H1 (cell line): ENCODE data around the gene DBH. TPM values are rescaled to one million over a fixed set of nuclear protein-coding genes. Genes with fewer than 3 reads are reported as not detected.

Experiments used
- CTCF ChIA-PET: fragments of 300-600 bp; sonication (Branson Sonifier 250); formaldehyde crosslinking; loops from one replicate; lab custom pipeline; 2021; ENCODE audit not compliant: partially characterized antibody; lab: Charles Lee
- POLR2A ChIA-PET: fragments of 300-600 bp; sonication (Branson Sonifier 250); formaldehyde crosslinking; loops from one replicate; lab custom pipeline; 2021; ENCODE audit warnings: inconsistent platforms; ENCODE audit not compliant: partially characterized antibody; lab: Charles Lee
- DNase-seq, 2 experiments: peaks; one replicate each; pipeline versions ENCODE4 v3.0.0 to v3.0.0-alpha.2; 2010 to 2022; ENCODE audit warnings: low spot score in 2 of 2, low read depth in 1 of 2, mixed read lengths in 1 of 2
- FAIRE-seq: peaks from 2 replicates; lab custom pipeline; 2011; peaks lifted over from hg19 to GRCh38; lab: Jason Lieb, UNC
- H2AFZ ChIP-seq: 2 replicates; pipeline ENCODE4 v1.8.1; 2012; ENCODE audit warnings: low read length, inconsistent platforms
- H2AK5ac ChIP-seq: 2 replicates; pipeline ENCODE4 v1.6.1; 2013; ENCODE audit warnings: low read depth, low read length
- H2BK120ac ChIP-seq: replicated peaks from 2 replicates; pipeline ENCODE3; 2013; ENCODE audit warnings: low read depth, low read length, inconsistent platforms
- H2BK12ac ChIP-seq: 2 replicates; pipeline ENCODE4 v1.6.1; 2013; ENCODE audit warnings: low read depth, low read length
- H2BK15ac ChIP-seq: 2 replicates; pipeline ENCODE4 v1.6.1; 2013; ENCODE audit warnings: low read length
- H2BK20ac ChIP-seq: 2 replicates; pipeline ENCODE4 v1.6.1; 2013; ENCODE audit warnings: low read length
- H2BK5ac ChIP-seq: 2 replicates; pipeline ENCODE4 v1.6.1; 2013; ENCODE audit warnings: low read depth, low read length
- H3K14ac ChIP-seq: 2 replicates; pipeline ENCODE4 v1.6.1; 2013; ENCODE audit warnings: inconsistent platforms; ENCODE audit not compliant: insufficient read length
- H3K18ac ChIP-seq: 2 replicates; pipeline ENCODE4 v1.6.1; 2013; ENCODE audit warnings: low read length; ENCODE audit errors: extremely low read depth
- H3K23ac ChIP-seq: 2 replicates; pipeline ENCODE4 v1.6.1; 2013; ENCODE audit warnings: inconsistent platforms; ENCODE audit not compliant: insufficient read length
- H3K23me2 ChIP-seq: 2 replicates; pipeline ENCODE4 v1.6.1; 2013; ENCODE audit warnings: low read depth, low read length
- H3K27ac ChIP-seq: 2 replicates; pipeline ENCODE4 v1.6.1; 2011; ENCODE audit warnings: low read depth, low read length, inconsistent platforms
- H3K27me3 ChIP-seq, 4 experiments: replicated peaks in 1 of 4; 1 replicate in 1 of 4; 2 replicates in 3 of 4; pipeline versions ENCODE4 v1.6.1 to v1.8.1; 2011 to 2013; ENCODE audit warnings: low read length in 3 of 4, mild to moderate bottlenecking in 3 of 4, inconsistent platforms in 2 of 4, mixed read lengths in 2 of 4, moderate library complexity in 1 of 4; ENCODE audit not compliant: control insufficient read depth in 3 of 4, insufficient read depth in 3 of 4; ENCODE audit errors: extremely low read depth in 1 of 4
- H3K36me3 ChIP-seq, 4 experiments: 2 replicates each; pipeline versions ENCODE4 v1.6.1 to v1.8.1; 2011 to 2013; ENCODE audit warnings: mild to moderate bottlenecking in 4 of 4, low read length in 3 of 4, moderate library complexity in 2 of 4, control low read depth in 1 of 4, inconsistent platforms in 1 of 4; ENCODE audit not compliant: insufficient read depth in 4 of 4, control insufficient read depth in 2 of 4
- H3K4ac ChIP-seq: replicated peaks from 2 replicates; pipeline ENCODE3; 2013; ENCODE audit warnings: low read length, low read depth, mixed read lengths, inconsistent platforms; ENCODE audit not compliant: insufficient read length
- H3K4me1 ChIP-seq, 4 experiments: replicated peaks in 1 of 4; 1 replicate in 1 of 4; 2 replicates in 3 of 4; pipeline versions ENCODE4 v1.6.1 to v1.8.1; 2011 to 2013; ENCODE audit warnings: low read length in 3 of 4, inconsistent platforms in 2 of 4, mixed read lengths in 1 of 4; ENCODE audit not compliant: insufficient read depth in 4 of 4, control insufficient read depth in 3 of 4
- H3K4me2 ChIP-seq, 2 experiments: 2 replicates each; pipeline versions ENCODE4 v1.6.1 to v1.8.1; 2011 to 2013; ENCODE audit warnings: low read depth in 2 of 2, low read length in 2 of 2, control low read depth in 1 of 2, inconsistent platforms in 1 of 2, mild to moderate bottlenecking in 1 of 2; ENCODE audit not compliant: insufficient read depth in 1 of 2
- H3K4me3 ChIP-seq, 4 experiments: fragments of 200-600, 300-600 bp in 1 of 4; sonication (generic), shearing (Covaris generic), sonication (Bioruptor Twin) in 1 of 4; 2 replicates each; pipeline versions ENCODE4 v1.5.1 to v1.8.1; 2011 to 2016; ENCODE audit warnings: low read length in 4 of 4, low read depth in 3 of 4, control low read depth in 2 of 4, inconsistent platforms in 2 of 4, mild to moderate bottlenecking in 2 of 4, mixed read lengths in 1 of 4, moderate library complexity in 1 of 4; ENCODE audit not compliant: insufficient read depth in 2 of 4; ENCODE audit errors: extremely low read depth in 1 of 4
- H3K56ac ChIP-seq: replicated peaks from 2 replicates; pipeline ENCODE3; 2013; ENCODE audit warnings: low read depth, mild to moderate bottlenecking, mixed read lengths, low read length, inconsistent platforms; ENCODE audit not compliant: insufficient read length
- H3K79me1 ChIP-seq: 2 replicates; pipeline ENCODE4 v1.6.1; 2013; ENCODE audit warnings: low read depth, low read length, control low read depth
- H3K79me2 ChIP-seq, 2 experiments: 2 replicates each; pipeline versions ENCODE4 v1.6.1 to v1.8.1; 2012 to 2013; ENCODE audit warnings: low read length in 2 of 2, mild to moderate bottlenecking in 2 of 2, inconsistent platforms in 1 of 2; ENCODE audit not compliant: insufficient read depth in 2 of 2, control insufficient read depth in 1 of 2
- H3K9ac ChIP-seq, 4 experiments: replicated peaks in 1 of 4; 1 replicate in 1 of 4; 2 replicates in 3 of 4; pipeline versions ENCODE4 v1.6.1 to v1.8.1; 2011 to 2013; ENCODE audit warnings: low read depth in 3 of 4, low read length in 3 of 4, control low read depth in 2 of 4, mild to moderate bottlenecking in 2 of 4, moderate library complexity in 2 of 4, inconsistent platforms in 1 of 4; ENCODE audit errors: extremely low read depth in 1 of 4
- H3K9me3 ChIP-seq, 2 experiments: 2 replicates each; pipeline versions ENCODE4 v1.6.1 to v1.8.1; 2012 to 2013; ENCODE audit warnings: mild to moderate bottlenecking in 2 of 2, moderate library complexity in 2 of 2, control low read depth in 1 of 2, inconsistent platforms in 1 of 2, low read depth in 1 of 2, low read length in 1 of 2, mixed read lengths in 1 of 2; ENCODE audit not compliant: insufficient read depth in 2 of 2
- H4K20me1 ChIP-seq, 2 experiments: replicated peaks in 1 of 2; 2 replicates each; pipeline versions ENCODE3 to v1.8.1; 2011 to 2013; ENCODE audit warnings: inconsistent platforms in 2 of 2, low read length in 2 of 2, mild to moderate bottlenecking in 1 of 2; ENCODE audit not compliant: insufficient read depth in 2 of 2, control insufficient read depth in 1 of 2
- H4K5ac ChIP-seq: 2 replicates; pipeline ENCODE4 v1.6.1; 2013; ENCODE audit warnings: low read length, low read depth, mixed read lengths, inconsistent platforms; ENCODE audit not compliant: insufficient read length
- H4K8ac ChIP-seq: 2 replicates; pipeline ENCODE4 v1.8.0; 2013; ENCODE audit warnings: mild to moderate bottlenecking, moderate library complexity, low read length, inconsistent platforms; ENCODE audit not compliant: insufficient read depth; ENCODE audit errors: extremely low read depth
- H4K91ac ChIP-seq: replicated peaks from 2 replicates; pipeline ENCODE3; 2013; ENCODE audit warnings: low read length, mixed read lengths, inconsistent platforms; ENCODE audit not compliant: insufficient read length
- BACH1 ChIP-seq: IDR thresholded peaks from 2 replicates; pipeline ENCODE4 v1.6.1; 2012; ENCODE audit warnings: low read length, improper control_type of control experiment
- CHD1 ChIP-seq: IDR thresholded peaks from 2 replicates; pipeline ENCODE4 v1.6.1; 2012; ENCODE audit warnings: low read depth, low read length, improper control_type of control experiment
- CHD2 ChIP-seq: IDR thresholded peaks from 2 replicates; pipeline ENCODE4 v1.6.1; 2012; ENCODE audit warnings: low read length, improper control_type of control experiment
- EZH2 ChIP-seq: fragments of 200-600 bp; sonication (generic); IDR thresholded peaks from 2 replicates; pipeline ENCODE4 v1.7.1; 2012; ENCODE audit warnings: low read depth, mild to moderate bottlenecking, moderate library complexity, low read length, inconsistent platforms; ENCODE audit not compliant: severe bottlenecking
- FOSL1 ChIP-seq: IDR thresholded peaks from 2 replicates; pipeline ENCODE4 v1.6.1; 2011; ENCODE audit warnings: mild to moderate bottlenecking, low read depth, low read length, moderate library complexity; ENCODE audit not compliant: insufficient read depth
- HDAC6 ChIP-seq: IDR thresholded peaks from one replicate; pipeline ENCODE4 v1.7.1; 2012; ENCODE audit warnings: low read depth, mild to moderate bottlenecking, inconsistent platforms, low read length, moderate library complexity
- JUND ChIP-seq: IDR thresholded peaks from 2 replicates; pipeline ENCODE4 v1.6.1; 2011; ENCODE audit warnings: mild to moderate bottlenecking, improper control_type of control experiment, low read length
- KDM1A ChIP-seq: fragments of 200-600, 300-600 bp; sonication (generic); IDR thresholded peaks from 2 replicates; pipeline ENCODE4 v1.7.1; 2016; ENCODE audit warnings: mild to moderate bottlenecking, low read length, borderline replicate concordance
- TBP ChIP-seq: IDR thresholded peaks from 2 replicates; pipeline ENCODE4 v1.6.1; 2011; ENCODE audit warnings: low read depth, low read length, improper control_type of control experiment
- ZNF274 ChIP-seq: IDR thresholded peaks from 2 replicates; pipeline ENCODE4 v1.7.0; 2012; ENCODE audit warnings: low read length, borderline replicate concordance; ENCODE audit errors: extremely low read depth
- WGBS, 2 experiments: shearing (Covaris generic) in 1 of 2; methylation state at CpG; one replicate each; pipeline versions ENCODE4 v1.1.6 to v1.1.7; 2013 to 2015; ENCODE audit warnings: low lambda C conversion rate in 2 of 2, mixed read lengths in 2 of 2, inconsistent platforms in 1 of 2, low coverage in 1 of 2, missing lambda C conversion rate in 1 of 2; ENCODE audit not compliant: insufficient replicate concordance in 2 of 2, insufficient coverage in 1 of 2, insufficient read length in 1 of 2; ENCODE audit errors: extremely low coverage in 1 of 2, missing lambda C conversion rate in 1 of 2; 5-methylcytosine and 5-hydroxymethylcytosine counted together
- polyA plus RNA-seq, 7 experiments: library from polyadenylated mRNA; depleted of rRNA in 3 of 7; stranded (reverse) in 5 of 7; unstranded in 2 of 7; fragments of >200 nt in 5 of 7; fragments of 200-250 nt in 2 of 7; gene quantifications; 1 replicate in 5 of 7; 2 replicates in 1 of 7; 4 replicates in 1 of 7; pipeline versions ENCODE4 v1.2.1 to v1.2.3, GENCODE V29; 2011 to 2013; ENCODE audit warnings: missing spikeins in 2 of 7, mixed read lengths in 2 of 7
- total RNA-seq: library from RNA; stranded (reverse); fragmentation: NEBNext Ultra II Directional; extraction: Animal tissue kit (Norgen Biotek cat#: 25700); gene quantifications from 2 replicates; pipeline ENCODE4 v1.2.1, GENCODE V29; 2021
- TF ChIP-seq, protein P1 (sequence below): IDR thresholded peaks from 2 replicates; pipeline ENCODE4 v1.6.1; 2011; ENCODE audit warnings: low read depth, mild to moderate bottlenecking, low read length; ENCODE audit not compliant: insufficient read depth

The DBH gene
- total and polyA plus RNA-seq, 2 of the 8 experiments (the other 6 are each of a cell fraction or from before 2014, with no cell fraction given), result 0.18 TPM; not detected in 1

- ChIA-PET CTCF (interaction anchor here (0.9 to 1.9 kb wide), 3 partner anchors 10 to 102 kb away, joined by 3 to 6 read pairs (median 5); no protein-coding TSS in a partner anchor), POLR2A (interaction anchor here (1.2 to 1.5 kb wide), 2 partner anchors 18 to 50 kb away, joined by 3 read pairs; no protein-coding TSS in a partner anchor)
- no peak overlapping the region for H3K23ac ChIP-seq
Measured at GRCh38 chr9:133614678-133615077, 21.5 kb upstream of the DBH start.

More at GRCh38 chr9:133614678-133615077, 21.5 kb upstream of the DBH start:
- no peak overlapping the region for H3K9ac ChIP-seq
- no peak overlapping the region for H2BK15ac ChIP-seq
- no peak overlapping the region for H2AK5ac ChIP-seq
- H3K4me3 ChIP-seq, result no peak overlapping the region
- no peaks in the 10 kb centered on the region for H3K23me2 ChIP-seq
- H3K4me2 ChIP-seq, result no peak overlapping the region
- no peak overlapping the region for H2BK5ac ChIP-seq
- H4K5ac ChIP-seq, result no peak overlapping the region
- H2BK20ac ChIP-seq, result no peak overlapping the region
- H2AFZ ChIP-seq, result no peak overlapping the region
- FAIRE-seq (no peak), DNase-seq (no peak)
- H3K18ac ChIP-seq, result no peak overlapping the region
- H4K91ac ChIP-seq, result no peak overlapping the region
- no peaks in the 10 kb centered on the region for H4K20me1 ChIP-seq
- no peak overlapping the region for H2BK120ac ChIP-seq
- no peak overlapping the region; the same call in 1 of the 2 replicates for H2BK12ac ChIP-seq
- no peak overlapping the region for H3K56ac ChIP-seq
- no peaks in the 10 kb centered on the region for H3K79me2 ChIP-seq
- H3K14ac ChIP-seq, result no peak overlapping the region
- H3K4me1 ChIP-seq, result no peaks in the 10 kb centered on the region
- H3K4ac ChIP-seq, result no peak overlapping the region
- peaks cover 0 to 9% (median 2%) of the 10 kb centered on the region in 4 experiments; a peak in 4 of 7 replicates for H3K27me3 ChIP-seq
- no peaks in the 10 kb centered on the region for H3K36me3 ChIP-seq
- TF ChIP-seq, protein P1, sequence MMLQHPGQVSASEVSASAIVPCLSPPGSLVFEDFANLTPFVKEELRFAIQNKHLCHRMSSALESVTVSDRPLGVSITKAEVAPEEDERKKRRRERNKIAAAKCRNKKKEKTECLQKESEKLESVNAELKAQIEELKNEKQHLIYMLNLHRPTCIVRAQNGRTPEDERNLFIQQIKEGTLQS, result no peak
- TF ChIP-seq KDM1A (no peak), CHD1 (no peak), HDAC6 (no peak), TBP (no peak), FOSL1 (no peak), EZH2 (no peak), ZNF274 (no peak), JUND (no peak), BACH1 (no peak), CHD2 (no peak)
- TF ChIP-seq, all 59 proteins: peak for 0
- Histone ChIP-seq H4K8ac (no peak overlapping the region), H3K27ac (no peak overlapping the region), H3K9me3 (no peaks in the 10 kb centered on the region), H3K79me1 (no peaks in the 10 kb centered on the region)
- WGBS, 2 experiments, result 80% methylated on average over 4 of the region's 5 CpGs; no CpG with 5 or more reads in 1 of the 2 experiments
